Measurements from ENCODE around the gene ALKBH7. TPM values are rescaled to one million over a fixed set of nuclear protein-coding genes. Genes with fewer than 3 reads are reported as not detected.

ALKBH7 gene
- total and polyA plus RNA-seq, 2 experiments from 2014 or later = 75.4 to 76.1 TPM

DNA sequence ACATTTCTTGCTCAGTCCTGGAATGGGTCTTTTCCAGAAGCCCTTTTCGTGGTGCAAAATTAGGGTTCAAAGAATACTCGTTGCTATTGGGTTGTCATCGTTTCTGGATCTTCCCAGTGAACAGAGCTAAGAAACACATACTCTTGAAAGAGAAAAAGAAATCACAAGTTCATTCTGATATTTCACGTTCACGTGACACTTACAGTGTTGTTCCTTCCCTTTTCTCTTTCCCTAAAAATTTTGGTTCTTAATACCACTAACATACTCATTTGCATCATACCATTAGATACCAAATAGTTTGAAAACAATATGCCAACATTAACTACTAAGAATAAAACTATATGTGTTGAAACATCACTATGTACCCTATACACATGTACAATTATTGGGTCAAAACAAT, 33.8 kb downstream of the ALKBH7 start:
- TF ChIP-seq CREB1 (CRISPR knock-in tag; IDR thresholded peaks at IDR 0.05; ENCODE audit: low read depth) = no peak
- TF ChIP-seq EZH2phosphoT487 (IDR thresholded peaks at IDR 0.05; ENCODE audit: unreplicated experiment) = no peak
- TF ChIP-seq ZNF114 (CRISPR knock-in tag; IDR thresholded peaks at IDR 0.05) = no peak
- no peak for TF ChIP-seq STAT1 (IDR thresholded peaks at IDR 0.05; ENCODE audit: unreplicated experiment)
- no peak for TF ChIP-seq ZNF331 (CRISPR knock-in tag; IDR thresholded peaks at IDR 0.05; ENCODE audit: low read depth)
- TF ChIP-seq, protein P1, sequence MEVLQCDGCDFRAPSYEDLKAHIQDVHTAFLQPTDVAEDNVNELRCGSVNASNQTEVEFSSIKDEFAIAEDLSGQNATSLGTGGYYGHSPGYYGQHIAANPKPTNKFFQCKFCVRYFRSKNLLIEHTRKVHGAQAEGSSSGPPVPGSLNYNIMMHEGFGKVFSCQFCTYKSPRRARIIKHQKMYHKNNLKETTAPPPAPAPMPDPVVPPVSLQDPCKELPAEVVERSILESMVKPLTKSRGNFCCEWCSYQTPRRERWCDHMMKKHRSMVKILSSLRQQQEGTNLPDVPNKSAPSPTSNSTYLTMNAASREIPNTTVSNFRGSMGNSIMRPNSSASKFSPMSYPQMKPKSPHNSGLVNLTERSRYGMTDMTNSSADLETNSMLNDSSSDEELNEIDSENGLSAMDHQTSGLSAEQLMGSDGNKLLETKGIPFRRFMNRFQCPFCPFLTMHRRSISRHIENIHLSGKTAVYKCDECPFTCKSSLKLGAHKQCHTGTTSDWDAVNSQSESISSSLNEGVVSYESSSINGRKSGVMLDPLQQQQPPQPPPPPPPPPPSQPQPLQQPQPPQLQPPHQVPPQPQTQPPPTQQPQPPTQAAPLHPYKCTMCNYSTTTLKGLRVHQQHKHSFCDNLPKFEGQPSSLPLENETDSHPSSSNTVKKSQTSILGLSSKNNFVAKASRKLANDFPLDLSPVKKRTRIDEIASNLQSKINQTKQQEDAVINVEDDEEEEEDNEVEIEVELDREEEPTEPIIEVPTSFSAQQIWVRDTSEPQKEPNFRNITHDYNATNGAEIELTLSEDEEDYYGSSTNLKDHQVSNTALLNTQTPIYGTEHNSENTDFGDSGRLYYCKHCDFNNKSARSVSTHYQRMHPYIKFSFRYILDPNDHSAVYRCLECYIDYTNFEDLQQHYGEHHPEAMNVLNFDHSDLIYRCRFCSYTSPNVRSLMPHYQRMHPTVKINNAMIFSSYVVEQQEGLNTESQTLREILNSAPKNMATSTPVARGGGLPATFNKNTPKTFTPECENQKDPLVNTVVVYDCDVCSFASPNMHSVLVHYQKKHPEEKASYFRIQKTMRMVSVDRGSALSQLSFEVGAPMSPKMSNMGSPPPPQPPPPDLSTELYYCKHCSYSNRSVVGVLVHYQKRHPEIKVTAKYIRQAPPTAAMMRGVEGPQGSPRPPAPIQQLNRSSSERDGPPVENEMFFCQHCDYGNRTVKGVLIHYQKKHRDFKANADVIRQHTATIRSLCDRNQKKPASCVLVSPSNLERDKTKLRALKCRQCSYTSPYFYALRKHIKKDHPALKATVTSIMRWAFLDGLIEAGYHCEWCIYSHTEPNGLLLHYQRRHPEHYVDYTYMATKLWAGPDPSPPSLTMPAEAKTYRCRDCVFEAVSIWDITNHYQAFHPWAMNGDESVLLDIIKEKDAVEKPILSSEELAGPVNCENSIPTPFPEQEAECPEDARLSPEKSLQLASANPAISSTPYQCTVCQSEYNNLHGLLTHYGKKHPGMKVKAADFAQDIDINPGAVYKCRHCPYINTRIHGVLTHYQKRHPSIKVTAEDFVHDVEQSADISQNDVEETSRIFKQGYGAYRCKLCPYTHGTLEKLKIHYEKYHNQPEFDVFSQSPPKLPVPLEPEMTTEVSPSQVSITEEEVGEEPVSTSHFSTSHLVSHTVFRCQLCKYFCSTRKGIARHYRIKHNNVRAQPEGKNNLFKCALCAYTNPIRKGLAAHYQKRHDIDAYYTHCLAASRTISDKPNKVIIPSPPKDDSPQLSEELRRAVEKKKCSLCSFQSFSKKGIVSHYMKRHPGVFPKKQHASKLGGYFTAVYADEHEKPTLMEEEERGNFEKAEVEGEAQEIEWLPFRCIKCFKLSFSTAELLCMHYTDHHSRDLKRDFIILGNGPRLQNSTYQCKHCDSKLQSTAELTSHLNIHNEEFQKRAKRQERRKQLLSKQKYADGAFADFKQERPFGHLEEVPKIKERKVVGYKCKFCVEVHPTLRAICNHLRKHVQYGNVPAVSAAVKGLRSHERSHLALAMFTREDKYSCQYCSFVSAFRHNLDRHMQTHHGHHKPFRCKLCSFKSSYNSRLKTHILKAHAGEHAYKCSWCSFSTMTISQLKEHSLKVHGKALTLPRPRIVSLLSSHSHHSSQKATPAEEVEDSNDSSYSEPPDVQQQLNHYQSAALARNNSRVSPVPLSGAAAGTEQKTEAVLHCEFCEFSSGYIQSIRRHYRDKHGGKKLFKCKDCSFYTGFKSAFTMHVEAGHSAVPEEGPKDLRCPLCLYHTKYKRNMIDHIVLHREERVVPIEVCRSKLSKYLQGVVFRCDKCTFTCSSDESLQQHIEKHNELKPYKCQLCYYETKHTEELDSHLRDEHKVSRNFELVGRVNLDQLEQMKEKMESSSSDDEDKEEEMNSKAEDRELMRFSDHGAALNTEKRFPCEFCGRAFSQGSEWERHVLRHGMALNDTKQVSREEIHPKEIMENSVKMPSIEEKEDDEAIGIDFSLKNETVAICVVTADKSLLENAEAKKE (CRISPR knock-in tag; IDR thresholded peaks at IDR 0.05) = no peak
- no peak for TF ChIP-seq POLR2AphosphoS5 (IDR thresholded peaks at IDR 0.05; ENCODE audit: low read depth)
- TF ChIP-seq, protein P2, sequence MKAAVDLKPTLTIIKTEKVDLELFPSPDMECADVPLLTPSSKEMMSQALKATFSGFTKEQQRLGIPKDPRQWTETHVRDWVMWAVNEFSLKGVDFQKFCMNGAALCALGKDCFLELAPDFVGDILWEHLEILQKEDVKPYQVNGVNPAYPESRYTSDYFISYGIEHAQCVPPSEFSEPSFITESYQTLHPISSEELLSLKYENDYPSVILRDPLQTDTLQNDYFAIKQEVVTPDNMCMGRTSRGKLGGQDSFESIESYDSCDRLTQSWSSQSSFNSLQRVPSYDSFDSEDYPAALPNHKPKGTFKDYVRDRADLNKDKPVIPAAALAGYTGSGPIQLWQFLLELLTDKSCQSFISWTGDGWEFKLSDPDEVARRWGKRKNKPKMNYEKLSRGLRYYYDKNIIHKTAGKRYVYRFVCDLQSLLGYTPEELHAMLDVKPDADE (IDR thresholded peaks at IDR 0.05) = no peak
- TF ChIP-seq, protein P3, sequence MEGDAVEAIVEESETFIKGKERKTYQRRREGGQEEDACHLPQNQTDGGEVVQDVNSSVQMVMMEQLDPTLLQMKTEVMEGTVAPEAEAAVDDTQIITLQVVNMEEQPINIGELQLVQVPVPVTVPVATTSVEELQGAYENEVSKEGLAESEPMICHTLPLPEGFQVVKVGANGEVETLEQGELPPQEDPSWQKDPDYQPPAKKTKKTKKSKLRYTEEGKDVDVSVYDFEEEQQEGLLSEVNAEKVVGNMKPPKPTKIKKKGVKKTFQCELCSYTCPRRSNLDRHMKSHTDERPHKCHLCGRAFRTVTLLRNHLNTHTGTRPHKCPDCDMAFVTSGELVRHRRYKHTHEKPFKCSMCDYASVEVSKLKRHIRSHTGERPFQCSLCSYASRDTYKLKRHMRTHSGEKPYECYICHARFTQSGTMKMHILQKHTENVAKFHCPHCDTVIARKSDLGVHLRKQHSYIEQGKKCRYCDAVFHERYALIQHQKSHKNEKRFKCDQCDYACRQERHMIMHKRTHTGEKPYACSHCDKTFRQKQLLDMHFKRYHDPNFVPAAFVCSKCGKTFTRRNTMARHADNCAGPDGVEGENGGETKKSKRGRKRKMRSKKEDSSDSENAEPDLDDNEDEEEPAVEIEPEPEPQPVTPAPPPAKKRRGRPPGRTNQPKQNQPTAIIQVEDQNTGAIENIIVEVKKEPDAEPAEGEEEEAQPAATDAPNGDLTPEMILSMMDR (conservative IDR thresholded peaks at IDR 0.05; ENCODE audit: low read depth in 2 of 2) = no peak
- no peak for TF ChIP-seq JUNB (IDR thresholded peaks at IDR 0.05; ENCODE audit: unreplicated experiment)
- Histone ChIP-seq H3K4me2 (no peak overlapping the region), H2AFZ (no peak overlapping the region), H3K79me2 (replicated peaks; ENCODE audit: insufficient read depth) (no peaks in the 10 kb centered on the region), H3K36me3 (ENCODE audit: insufficient read depth) (no peaks in the 10 kb centered on the region), H3K4me1 (ENCODE audit: insufficient read depth) (no peaks in the 10 kb centered on the region), H3K9me2 (ENCODE audit: insufficient read depth) (no peaks in the 10 kb centered on the region), H4K20me1 (replicated peaks; ENCODE audit: insufficient read depth) (no peaks in the 10 kb centered on the region), H3F3A (replicated peaks; ENCODE audit: low read depth) (no peaks in the 10 kb centered on the region), H3K27ac (ENCODE audit: low read depth) (no peak overlapping the region), H3K4me3 (no peak overlapping the region), H3K27me3 (ENCODE audit: insufficient read depth) (no peaks in the 10 kb centered on the region)
- Mint-ChIP-seq H3K4me1 (no peaks in the 10 kb centered on the region), H3K9me3 (no peaks in the 10 kb centered on the region; the same call in 2 of the 3 replicates), H3K36me3 (ENCODE audit: low read depth) (no peaks in the 10 kb centered on the region), H3K27ac (no peak overlapping the region), H3K4me3 (no peak overlapping the region), H3K27me3 (ENCODE audit: insufficient read depth, low read depth, poor library complexity) (peaks cover 2% of the 10 kb centered on the region)
- ATAC-seq = no peak
- DNase-seq (ENCODE audit: low spot score) = no peak
